Activated effector memory CD4-positive, alpha-beta T cell treated with Interleukin-2 at 50 U/mL for 16 hours (primary cell): ENCODE measurements around the gene CPD.
"Not testable (repeated sequence)": the region's sequence is repeated elsewhere in the genome, so short reads cannot be mapped to it uniquely, and the experiment has no call there.

Experiments
- DNase-seq: peaks from one replicate; pipeline ENCODE4 v3.0.0-alpha.2; 2020

CPD gene

GRCh38 chr17:30378825-30379302, at the start of gene CPD:
TSS of gene CPD (plus strand) at chr17:30378927. CDS start at chr17:30378981, 54 bp downstream.
- peak; percentile 97 for DNase-seq

GRCh38 chr17:30332057-30332542, 46.6 kb upstream of the CPD start:
- DNase-seq: peak; percentile 21

- no peak for DNase-seq
Observed at GRCh38 chr17:30333503-30334360, 45.0 kb upstream of the CPD start, which contains the start of gene TMIGD1. TSS of gene TMIGD1 (minus strand) at chr17:30334057. CDS start at chr17:30332133, 1,924 bp downstream.

GRCh38 chr17:30334421-30334820, 44.3 kb upstream of the CPD start:
- DNase-seq: no peak

DNA sequence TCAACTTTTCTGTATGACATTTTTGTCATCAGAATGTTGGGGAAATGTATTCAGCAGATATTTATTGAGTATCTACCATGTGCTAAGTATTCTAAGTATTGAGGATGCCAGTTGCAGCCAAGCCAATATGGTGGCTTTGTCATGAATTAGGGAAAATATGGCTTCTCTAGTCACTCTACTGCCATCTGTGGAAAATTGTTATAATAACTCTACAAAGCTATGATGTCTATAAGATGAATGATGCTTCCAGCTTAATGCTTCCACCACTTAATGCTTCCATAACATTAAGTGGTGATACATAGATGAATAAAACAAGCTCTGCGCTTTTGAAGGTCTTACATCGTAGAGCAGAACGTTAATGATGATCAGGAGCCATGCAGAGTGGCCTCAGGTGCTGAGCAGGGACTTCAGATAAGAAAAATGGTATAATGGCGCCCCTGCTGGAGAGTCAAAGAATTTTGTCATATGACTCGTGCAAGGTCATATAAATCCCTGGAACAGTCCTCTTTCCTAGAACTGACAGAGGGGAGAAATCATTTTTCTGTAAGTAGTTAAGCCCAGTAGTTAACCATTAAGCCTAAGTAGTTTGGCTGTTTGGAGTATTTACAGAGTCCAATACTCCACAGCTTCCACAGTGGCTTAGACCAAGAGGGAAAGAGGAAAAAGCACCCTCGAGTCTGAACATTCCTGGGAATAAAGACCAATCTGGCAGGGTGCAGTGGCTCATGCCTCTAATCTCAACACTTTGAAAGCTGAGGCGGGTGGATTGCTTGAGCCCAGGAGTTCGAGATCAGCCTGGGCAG, 42.2 kb upstream of the CPD start:
- DNase-seq: peak; percentile 29

DNA sequence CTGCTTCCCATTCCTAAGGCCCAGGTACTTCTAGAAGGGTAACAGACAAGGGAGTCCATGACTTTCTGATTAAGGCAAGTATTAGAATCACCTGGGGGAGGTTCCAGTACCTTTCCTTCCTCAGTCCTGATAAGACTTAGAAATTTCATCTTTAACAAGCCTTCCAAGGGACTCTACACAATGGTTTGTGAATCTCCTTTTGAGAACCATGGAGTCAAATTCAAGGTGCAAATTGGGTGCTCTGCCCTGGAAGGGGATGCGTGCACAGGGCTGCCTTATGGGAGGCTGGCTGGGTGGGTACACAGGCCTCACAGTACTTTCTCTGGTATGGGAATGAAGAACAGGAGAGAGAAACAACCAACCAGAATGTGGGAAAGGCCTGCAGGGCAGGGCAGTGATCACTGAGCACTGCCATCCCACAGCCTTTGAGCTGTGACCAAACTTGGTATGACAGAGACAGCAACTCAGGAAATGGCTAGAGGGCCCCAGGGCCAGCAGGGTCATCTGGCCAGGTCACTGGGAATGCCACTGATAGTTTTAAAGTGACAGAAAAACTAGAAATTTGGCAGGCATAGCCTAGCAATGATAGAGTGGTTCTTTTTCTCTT, 41.2 kb upstream of the CPD start:
- DNase-seq: no peak

DNA sequence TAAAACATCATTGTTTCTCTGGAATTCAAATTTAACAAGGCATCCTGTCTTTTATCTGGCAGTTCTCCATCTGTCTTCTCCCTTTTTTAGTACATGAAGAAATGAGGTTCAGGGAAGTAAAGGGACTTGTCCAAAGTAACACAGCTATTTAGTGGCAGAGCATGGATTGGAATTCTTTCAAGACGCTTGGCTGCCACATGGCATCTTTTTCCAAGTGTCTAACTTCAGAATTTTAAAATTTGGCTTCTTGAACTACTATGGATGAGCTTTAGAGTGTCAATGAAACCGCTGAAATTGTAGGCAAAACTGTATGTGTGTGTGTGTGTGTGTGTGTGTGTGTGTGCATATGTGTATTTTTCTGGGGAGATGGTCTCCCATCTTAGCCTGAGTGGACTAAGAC, 39.6 kb upstream of the CPD start:
- no peak for DNase-seq

DNA sequence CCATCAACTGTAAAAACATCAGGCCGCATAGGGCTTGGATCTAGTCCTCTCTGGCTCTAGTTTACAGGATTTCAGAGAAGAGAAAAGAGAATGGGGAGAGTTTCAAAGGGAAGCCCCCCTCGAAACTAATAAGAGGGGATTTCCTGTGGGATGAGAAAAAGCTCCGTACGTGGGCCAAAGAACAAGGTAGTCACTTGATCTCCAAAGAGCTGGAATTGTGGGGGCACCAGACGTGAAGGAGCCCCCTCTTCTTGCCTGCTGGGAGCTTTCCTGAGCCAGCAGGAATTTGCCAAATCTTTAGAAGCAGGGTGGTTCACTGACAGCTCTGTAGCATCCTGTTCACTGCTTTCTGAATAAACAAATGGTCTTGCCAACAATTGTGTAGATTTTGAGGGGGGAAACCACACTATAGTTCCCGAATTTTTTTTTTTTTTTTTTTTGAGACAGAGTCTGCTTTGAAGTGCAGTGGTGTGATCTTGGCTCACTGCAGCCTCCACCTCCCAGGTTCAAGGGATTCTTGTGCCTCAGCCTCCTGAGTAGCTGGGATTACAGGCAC, 37.8 kb upstream of the CPD start:
- DNase-seq: no peak

- no peak for DNase-seq
Observed at GRCh38 chr17:30341703-30342249, 37.0 kb upstream of the CPD start.

DNA sequence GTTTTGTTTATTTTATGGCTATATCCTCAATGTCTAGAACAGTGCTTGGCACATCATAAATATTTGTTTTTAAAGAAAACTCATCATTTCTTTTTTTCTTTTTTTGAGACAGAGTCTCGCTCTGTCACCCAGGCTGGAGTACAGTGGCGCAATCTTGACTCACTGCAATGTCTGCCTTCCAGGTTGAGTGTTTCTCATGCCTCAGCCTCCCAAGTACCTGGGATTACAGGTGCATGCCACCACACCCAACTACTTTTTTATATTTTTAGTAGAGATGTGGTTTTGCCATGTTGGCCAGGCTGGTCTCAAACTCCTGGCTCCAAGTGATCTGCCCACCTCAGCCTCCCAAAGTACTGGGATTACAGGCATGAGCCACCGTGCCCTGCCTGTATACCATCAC, 35.5 kb upstream of the CPD start:
- DNase-seq: not testable (repeated sequence)

- no peak for DNase-seq
Observed at GRCh38 chr17:30343796-30344195, 34.9 kb upstream of the CPD start.

GRCh38 chr17:30344283-30345088, 34.2 kb upstream of the CPD start:
- no peak for DNase-seq

- no peak for DNase-seq
Observed at GRCh38 chr17:30345089-30345433, 33.7 kb upstream of the CPD start.

GRCh38 chr17:30345527-30346075, 33.1 kb upstream of the CPD start:
- DNase-seq: no peak

- no peak for DNase-seq
Observed at GRCh38 chr17:30346221-30346795, 32.4 kb upstream of the CPD start.

- no peak for DNase-seq
Observed at GRCh38 chr17:30347488-30347887, 31.2 kb upstream of the CPD start.

DNA sequence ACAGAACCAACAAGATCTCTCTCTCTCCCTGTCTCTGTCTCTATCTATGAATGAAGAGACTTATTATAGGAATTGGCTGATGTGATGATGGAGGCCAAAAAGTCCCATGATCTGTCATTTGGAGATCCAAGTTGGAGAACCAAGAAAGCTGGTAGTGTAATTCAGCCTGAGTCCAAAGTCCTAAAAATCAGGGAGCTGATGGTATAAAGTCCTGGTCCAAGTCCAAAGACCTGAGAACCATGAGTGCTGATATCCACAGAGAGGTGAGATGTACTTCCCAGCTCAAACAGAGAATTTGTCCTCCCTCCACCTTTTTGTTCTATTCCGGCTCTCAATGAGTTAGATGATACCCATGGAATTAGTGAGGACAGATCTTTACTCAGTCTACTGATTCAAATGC, 29.5 kb upstream of the CPD start:
- DNase-seq: no peak

GRCh38 chr17:30351263-30351662, 27.5 kb upstream of the CPD start:
- not testable (repeated sequence) for DNase-seq

DNA sequence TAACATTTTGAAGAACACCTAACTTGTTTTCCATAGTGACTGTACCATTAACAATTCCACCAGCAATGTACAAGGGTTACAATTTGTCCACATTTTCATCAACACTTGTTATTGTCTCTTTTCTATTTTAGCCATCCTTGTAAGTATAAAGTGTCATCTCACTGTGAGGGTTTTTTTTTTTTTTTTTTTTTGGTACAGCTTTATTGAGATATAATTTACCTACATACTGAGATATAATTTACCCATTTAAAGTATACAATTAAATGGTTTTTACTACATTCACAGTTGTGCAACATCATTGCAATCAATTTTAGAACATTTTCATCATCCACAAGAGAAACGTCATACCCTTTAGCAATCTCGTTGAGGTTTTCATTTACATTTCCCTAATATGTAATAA, 27.0 kb upstream of the CPD start:
- no peak for DNase-seq

GRCh38 chr17:30352240-30352814, 26.4 kb upstream of the CPD start:
- DNase-seq: no peak

- DNase-seq: no peak
Observed at GRCh38 chr17:30354701-30355100, 24.0 kb upstream of the CPD start.
